HFF-Myc (cell line): ENCODE measurements around the gene RAD50.

Experiments used
- DNase-seq: peaks from one replicate; pipeline ENCODE4 v3.0.0-alpha.2; 2011; ENCODE audit warnings: low read depth; ENCODE audit errors: extremely low read depth
- H3K4me3 ChIP-seq: replicated peaks from 2 replicates; pipeline ENCODE4 v1.5.1; 2011; ENCODE audit warnings: low read depth, mild to moderate bottlenecking, control low read depth, low read length
- CTCF ChIP-seq: IDR thresholded peaks from 2 replicates; pipeline ENCODE4 v1.5.1; 2012; ENCODE audit warnings: mild to moderate bottlenecking, low read depth, low read length, control low read depth; ENCODE audit errors: missing control alignments

RAD50 gene

GRCh38 chr5:132673488-132673887, 116.7 kb downstream of the RAD50 start:
- no peak for TF ChIP-seq CTCF
- DNase-seq: no peak
- H3K4me3 ChIP-seq: no peak overlapping the region

GRCh38 chr5:132673939-132674630, 117.3 kb downstream of the RAD50 start, which contains the start of gene IL4:
Gene IL4, plus strand, starts transcription at chr5:132673989. Its CDS starts 62 bp downstream, at chr5:132674051.
- no peak for DNase-seq
- TF ChIP-seq CTCF: no peak
- no peak within 1 kb of the TSS for H3K4me3 ChIP-seq

- H3K4me3 ChIP-seq: no peak overlapping the region
- DNase-seq: peak; percentile 80
- no peak for TF ChIP-seq CTCF
Observed at GRCh38 chr5:132674671-132675506, 118.1 kb downstream of the RAD50 start.

GRCh38 chr5:132675936-132676689, 119.3 kb downstream of the RAD50 start:
- H3K4me3 ChIP-seq: no peak overlapping the region
- DNase-seq: no peak
- no peak for TF ChIP-seq CTCF

- H3K4me3 ChIP-seq: no peak overlapping the region
- TF ChIP-seq CTCF: peak; percentile 60
- DNase-seq: peak; percentile 71
Observed at GRCh38 chr5:132677191-132677590, 120.4 kb downstream of the RAD50 start.

GRCh38 chr5:132677682-132678400, 121.1 kb downstream of the RAD50 start:
- TF ChIP-seq CTCF: no peak

More at GRCh38 chr5:132677682-132678400, 121.1 kb downstream of the RAD50 start:
- H3K4me3 ChIP-seq: no peak overlapping the region
- no peak for DNase-seq
